DOHH2 (cell line): ENCODE results near the gene OCA2.

ENCODE experiments used
- EZH2phosphoT487 ChIP-seq: fragments of 200-600 bp; sonication (generic); IDR thresholded peaks from 2 replicates; pipeline ENCODE4 v1.6.1; 2017; ENCODE audit warnings: borderline replicate concordance, mild to moderate bottlenecking, antibody characterized with exemption, low read length, moderate library complexity, mixed read lengths
- TF ChIP-seq, protein P1 (sequence below): fragments of 200-600 bp; sonication (generic); IDR thresholded peaks from one replicate; pipeline ENCODE4 v1.5.1; 2014; ENCODE audit warnings: antibody characterized with exemption, mild to moderate bottlenecking, low read depth, low read length; ENCODE audit not compliant: poor library complexity, severe bottlenecking

DNA sequence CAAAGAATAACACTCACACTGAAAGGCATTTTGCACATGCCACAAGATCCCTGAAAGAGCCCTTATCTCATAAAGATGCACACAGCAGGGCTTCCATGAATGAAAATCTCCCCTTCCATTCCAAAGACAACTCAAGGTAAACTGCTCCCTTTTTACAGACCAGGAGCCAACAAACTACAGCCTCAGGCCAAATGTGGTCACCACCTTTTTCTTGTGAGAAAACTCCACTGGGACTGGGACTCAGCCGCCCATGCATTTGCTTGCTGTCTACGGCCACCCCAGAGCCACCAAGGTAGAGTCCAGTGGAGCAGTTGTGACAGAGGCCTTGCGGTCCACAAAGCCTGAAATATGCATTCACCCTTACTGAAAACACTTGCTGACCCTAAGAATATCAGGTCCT is 334.8 kb downstream of the OCA2 start:
- TF ChIP-seq, protein P1, sequence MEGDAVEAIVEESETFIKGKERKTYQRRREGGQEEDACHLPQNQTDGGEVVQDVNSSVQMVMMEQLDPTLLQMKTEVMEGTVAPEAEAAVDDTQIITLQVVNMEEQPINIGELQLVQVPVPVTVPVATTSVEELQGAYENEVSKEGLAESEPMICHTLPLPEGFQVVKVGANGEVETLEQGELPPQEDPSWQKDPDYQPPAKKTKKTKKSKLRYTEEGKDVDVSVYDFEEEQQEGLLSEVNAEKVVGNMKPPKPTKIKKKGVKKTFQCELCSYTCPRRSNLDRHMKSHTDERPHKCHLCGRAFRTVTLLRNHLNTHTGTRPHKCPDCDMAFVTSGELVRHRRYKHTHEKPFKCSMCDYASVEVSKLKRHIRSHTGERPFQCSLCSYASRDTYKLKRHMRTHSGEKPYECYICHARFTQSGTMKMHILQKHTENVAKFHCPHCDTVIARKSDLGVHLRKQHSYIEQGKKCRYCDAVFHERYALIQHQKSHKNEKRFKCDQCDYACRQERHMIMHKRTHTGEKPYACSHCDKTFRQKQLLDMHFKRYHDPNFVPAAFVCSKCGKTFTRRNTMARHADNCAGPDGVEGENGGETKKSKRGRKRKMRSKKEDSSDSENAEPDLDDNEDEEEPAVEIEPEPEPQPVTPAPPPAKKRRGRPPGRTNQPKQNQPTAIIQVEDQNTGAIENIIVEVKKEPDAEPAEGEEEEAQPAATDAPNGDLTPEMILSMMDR, result no peak
- no peak for TF ChIP-seq EZH2phosphoT487
